ENCODE data around the gene SELENON.

Gene SELENON

DNA sequence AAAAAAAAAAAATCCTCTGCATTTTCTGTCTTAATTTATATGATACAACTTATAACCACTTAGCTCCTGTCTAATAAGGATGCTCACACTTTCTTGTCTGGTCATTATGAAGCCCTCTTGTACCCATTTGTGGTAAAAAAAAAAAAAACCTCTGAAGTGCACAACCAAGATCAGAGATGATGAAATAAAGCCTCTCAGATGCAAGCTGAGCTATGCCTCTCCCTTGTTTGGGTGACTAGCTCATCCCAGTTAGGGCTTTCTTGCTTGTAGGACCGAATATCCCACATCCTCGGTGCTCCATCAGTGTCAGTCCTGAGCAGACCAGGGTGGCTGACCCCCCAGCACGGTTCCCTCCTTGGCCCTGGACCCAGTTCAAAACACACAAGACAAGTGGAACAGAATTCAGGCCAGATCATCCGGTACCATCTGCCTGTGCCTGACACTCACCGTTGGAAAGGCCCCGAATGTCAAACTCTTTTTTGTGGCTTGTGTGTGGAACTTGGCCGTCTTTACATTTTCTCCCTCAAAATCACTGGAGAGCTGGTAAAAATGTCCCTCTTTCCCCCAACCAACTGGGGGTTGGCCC lies 6.3 kb upstream of the SELENON start:
- no peak for DNase-seq (ENCODE audit: low read depth)

DNA sequence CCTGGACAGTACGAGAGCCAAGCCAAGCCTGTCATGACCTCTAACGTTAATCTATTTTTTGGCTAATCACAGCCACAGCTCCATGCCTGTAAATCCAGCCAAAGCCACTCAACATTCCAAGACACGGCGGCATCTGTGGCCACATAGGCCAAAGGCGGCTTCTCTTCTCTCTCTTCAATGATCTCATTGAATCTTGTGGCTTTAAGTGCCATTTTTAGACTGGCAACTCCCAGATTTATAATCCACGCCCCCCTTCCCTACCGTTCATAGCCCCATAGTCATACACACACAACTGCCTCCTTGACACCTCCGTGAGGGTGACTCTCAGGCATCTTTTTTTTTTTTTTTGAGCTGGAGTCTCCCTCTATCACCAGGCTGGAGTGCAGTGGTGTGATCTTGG lies 5.7 kb upstream of the SELENON start:
- no peak for DNase-seq (ENCODE audit: low read depth)

DNA sequence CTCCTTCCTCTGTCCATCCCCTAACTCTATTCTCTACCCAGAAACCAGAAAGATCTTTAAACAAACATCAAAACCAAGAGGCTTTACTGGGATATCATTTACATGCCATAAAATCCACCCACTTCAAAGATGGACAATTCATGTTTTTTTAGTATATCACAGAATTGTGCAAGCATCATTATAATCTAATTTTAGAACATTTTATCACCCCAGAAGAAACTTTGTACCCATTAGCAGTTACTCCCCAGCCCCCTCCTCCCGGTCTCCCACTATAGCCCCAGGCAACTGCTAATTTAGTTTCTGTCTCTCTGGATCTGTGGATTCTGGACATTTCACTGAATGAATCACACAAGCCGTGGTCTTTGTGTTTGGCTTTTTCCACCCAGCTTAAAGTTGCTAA lies 4.8 kb upstream of the SELENON start:
- DNase-seq (ENCODE audit: low read depth): no peak

DNA sequence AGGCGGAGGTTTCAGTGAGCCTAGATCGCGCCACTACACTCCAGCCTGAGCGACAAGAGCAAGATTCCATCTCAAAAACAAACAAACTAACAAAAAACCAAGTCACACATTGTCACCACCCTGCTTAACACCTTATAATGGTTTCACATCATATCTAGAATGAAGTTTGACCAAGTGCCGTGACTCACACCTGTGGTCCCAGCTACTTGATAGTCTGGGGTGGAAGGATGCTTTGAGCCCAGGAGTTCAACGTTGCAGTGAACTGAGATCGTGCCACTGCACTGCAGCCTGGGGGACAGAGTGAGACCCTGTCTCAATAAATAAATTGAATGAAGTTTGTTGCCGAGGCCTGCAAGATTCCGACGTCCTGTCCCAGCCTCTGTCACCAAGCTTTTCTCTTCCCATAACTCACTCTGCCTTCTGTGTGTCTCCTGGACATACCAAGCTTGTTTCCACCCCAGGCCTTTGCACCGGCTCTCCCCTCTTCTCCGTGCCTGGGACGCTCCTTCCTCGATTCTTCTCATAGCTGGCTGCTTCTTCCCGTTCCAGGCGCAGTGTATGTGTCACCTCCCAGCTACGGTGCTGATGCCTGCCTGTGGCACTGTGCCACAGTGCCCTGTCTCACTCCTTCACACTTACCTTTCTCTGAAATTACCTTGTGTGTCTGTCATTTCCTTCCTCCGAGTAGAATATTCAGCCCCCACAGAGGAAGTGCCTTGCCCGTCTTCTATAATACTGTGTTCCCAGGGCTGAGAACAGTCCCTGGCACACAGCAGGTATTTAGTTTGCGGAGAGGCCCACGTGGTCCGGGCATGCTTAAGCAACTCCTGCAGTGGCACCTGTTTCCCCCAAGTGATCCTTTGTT lies 3.8 kb upstream of the SELENON start:
- no peak for DNase-seq (ENCODE audit: low read depth)

DNA sequence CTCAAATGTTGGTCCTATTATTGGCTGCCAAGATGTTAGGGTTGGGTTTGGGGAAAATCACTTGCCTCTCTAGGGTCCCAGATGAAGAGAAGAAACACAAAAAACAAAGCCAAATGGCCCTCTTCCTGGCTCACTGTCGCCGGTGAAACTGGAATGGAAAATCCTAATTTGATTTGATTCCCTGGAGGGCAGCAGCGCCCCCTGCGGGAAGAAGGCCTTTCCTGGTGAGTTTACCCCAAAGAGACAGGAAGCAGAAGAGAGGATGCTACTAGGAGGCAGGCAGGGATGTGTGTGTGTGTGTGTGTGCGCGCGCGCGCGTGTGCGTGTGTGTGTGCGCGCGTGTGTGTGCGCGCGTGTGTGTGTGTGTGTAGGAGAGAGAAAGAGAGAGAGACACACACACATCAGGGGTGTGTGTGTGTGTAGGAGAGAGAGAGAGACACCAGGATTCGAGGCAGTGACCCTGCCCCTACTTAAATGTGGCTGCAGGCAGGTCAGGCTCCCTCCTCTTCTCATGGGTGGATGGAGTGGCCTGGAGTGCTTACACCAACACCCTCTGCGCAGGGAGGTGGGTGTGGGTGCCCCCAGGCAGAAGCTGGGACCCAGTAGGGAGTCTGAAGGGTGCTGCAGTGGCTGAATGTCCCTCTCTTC lies 3.1 kb upstream of the SELENON start:
- no peak for DNase-seq (ENCODE audit: low read depth)

DNA sequence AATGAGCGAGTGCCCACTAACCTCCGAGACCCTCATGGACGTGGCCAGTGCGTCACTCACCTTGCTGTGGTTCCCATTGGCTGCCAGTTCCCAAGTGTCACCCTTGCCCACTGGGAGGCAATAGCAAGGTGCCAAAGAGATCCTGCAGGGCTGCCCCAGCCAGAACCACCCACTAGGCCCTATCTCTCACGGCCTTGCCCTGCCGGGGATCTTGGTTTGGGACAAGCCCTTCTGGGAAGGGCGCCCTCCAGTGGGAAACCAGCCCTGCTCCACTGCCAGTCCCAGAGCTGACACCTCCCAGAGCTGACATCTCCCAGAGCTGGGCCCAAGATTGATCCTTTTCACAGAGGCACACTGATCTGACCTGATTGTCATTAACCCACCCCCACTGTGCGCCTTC lies 2.1 kb upstream of the SELENON start:
- no peak for DNase-seq (ENCODE audit: low read depth)

DNA sequence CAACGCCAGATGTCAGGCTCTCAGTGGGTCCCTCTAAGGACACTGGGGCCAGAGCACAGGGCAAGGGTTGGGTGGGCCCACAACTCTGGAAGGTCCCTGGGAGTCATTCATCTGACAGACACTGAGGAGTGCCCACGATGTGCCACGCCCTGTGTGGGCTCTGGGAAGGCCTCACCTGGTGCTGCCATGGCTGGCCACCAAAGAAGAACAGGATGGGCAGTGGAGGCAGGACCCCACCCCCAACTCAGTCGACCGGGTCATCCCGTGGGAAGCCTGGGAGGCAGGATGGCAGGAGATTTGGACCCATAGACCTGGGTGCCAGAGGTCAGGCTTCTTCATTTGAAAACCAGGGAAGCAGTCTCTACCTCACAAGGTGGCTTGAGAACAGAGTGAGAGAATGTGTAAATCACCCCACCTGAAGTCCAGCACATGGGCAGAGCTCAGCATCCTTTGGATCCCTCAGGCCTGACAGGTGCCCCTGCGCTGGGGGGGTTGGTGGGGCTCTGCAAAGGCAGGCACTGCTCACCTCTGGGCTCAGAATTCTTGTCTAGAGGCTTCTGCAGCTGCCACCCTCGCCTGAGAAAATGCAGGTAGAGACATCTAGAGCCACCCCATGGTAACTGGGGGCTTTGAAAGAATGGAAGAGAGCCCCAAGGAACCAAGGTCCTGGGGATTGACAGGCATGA lies 1.2 kb upstream of the SELENON start:
- no peak for DNase-seq (ENCODE audit: low read depth)

DNA sequence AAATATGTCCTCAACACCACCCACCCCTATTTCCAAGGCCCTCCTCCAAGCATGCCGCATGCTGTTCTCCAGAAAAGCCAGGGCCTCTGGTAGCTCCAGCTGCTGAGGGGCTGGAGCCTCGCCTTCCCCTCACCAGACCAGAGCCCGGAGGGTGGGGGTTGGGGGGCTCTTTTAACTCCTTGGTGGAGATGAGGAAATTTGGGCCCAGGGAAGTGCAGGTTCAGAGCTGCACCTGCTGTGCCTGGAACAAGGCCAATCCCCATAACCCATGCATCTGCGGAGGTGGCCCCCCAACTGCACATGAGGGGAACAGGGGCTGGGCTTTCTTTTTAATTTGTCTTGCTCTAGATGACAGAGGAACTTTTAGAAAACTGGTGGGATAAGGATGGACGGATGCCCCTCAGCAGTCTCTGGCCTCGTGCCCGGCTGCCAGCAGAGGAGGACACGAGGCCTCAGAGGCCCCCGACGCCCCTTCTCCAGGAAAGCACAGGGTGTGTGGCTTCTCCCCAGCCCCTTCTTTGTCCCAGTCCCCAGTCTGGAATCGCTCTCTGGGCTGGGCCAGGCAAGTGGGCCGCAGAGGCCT lies 550 bp upstream of the SELENON start:
- no peak for DNase-seq (ENCODE audit: low read depth)

DNA sequence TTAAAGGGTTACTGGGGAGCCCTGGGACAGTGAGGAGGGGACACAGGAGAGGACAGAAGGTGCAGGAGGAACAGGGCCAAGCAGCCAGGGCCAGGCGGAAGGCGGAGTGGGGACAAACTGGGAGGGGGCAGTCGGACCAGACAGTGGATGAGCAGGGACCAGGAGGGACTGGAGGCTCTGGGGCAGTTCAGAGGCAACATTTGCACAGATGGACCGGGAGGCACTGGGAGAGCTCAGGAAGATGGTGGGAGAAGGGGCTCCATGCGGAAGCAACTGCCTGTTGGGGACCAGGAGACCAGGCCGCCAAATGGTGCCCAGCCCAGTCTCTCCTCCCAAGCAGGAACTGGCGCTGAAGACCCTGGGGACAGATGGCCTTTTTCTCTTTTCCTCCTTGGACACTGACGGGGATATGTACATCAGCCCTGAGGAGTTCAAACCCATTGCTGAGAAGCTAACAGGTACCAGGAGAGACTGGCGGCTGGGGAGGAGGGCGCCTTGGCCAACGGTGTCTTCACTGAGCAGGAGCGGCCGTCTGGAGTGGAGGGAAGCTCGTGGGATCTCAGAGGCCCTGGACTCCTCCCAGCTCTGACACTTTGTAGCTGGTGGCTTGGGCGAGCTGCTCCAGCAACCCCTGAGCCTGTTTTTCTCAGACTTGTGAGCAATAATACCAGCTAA lies 847 bp downstream of the SELENON start:
- DNase-seq (ENCODE audit: low read depth): no peak

DNA sequence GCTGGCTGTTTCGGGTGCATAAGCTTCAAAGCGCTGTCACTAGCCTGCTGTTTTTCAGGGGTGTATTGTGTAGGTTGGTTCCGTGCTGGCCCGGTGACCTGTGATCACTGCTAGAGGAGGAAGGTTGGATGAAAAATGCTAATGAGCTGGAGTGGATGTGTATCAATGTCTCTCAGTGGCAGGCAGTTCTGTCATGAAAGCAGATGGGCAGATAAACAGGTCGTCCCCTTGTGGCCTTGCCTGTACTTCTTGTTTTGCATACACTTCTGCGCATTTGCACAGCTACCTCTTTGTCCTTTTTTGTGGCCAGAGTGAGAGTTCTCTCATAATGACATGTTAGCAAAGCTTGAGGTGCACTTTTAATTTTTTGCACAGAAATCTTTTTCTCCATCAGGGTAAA lies 2.9 kb downstream of the SELENON start:
- no peak for DNase-seq (ENCODE audit: low read depth)

DNA sequence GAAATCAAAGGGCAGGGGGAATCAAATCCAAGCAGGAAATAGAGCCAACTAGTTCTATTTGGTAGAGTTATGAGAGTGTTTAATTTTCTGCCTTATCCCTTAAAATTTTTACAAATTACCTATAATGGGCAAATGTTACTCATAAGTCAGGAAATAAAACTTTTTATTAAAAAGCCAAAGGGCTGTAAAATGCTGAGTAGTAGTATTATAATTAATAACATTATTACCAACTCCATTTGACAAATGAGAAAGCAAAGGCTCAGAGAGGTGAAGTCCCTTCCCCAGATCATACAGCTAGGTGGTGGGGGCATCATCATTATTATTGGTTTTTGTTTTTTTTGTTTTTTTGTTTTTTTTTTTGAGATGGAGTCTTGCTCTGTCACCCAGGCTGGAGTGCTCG lies 3.4 kb downstream of the SELENON start:
- DNase-seq (ENCODE audit: low read depth): no peak

DNA sequence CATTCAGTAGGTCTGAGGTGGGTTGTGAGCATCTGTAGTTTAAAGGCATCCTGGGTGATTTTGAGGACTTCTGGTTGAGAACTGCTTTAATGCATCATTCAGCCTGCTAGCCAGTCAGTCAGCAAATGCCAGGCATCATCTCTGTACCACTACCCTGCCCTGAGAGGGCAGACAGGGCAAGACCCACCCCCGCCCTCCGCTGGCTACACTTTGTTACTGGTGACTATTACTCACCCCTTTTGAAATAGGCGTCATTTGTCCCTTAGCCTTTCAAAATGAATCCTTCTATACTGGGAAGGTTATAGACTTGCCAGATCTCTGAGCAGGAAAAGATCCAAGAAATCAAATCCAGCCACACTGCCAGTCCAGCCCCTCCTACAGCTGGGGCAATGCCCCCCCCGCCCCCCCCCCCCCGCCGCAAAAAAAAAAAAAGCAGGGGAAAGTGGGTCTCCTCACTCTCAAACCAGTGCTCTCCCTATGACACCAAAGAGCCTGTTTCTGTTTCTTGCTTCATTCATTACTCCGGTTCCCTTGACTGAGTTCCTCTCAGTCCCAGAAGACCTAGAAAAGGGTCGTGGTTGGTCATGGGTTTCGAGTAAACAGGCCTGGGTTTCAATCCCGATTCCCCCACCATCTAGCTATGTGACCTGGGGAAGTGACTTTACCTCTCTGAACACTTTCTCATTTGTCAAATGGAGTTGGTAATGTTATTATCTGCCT lies 4.4 kb downstream of the SELENON start:
- DNase-seq (ENCODE audit: low read depth): no peak

DNA sequence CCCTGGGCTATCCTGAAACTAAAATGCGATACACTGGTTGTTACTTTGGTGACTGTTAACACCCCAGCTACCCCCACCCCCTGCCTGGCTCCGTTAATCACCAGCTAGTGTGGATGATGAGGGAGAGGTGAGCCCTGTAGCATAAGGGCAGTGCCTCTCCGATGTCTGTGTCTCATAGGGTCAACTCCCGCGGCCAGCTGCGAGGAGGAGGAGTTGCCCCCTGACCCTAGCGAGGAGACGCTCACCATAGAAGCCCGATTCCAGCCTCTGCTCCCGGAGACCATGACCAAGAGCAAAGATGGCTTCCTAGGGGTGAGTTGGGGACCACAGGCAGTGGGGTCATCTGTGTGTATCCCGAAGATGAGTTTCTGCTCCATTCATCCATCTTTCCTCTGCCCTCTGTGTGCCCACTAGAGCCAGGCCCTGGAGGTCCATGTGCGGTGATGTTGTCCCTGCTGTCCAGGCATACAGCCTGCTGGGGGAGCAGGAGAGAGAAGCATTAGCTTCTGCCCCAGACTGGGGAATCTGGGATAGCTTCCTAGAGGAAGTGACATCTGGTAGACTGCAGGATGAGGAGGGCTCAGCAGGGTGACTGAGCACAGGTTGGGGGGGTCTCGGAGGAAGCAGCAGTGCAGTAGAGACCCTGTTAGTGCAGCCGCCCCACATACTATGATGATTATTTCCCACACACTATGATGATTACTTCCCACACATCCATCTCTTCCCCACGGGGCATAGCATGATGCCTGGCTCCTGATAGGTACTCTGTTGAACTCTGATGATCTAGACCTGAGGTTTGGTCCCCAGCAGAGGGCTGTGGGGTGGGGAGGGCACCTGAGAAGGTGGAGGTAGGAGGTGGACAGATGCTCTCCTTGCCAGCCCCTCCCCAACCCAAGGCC lies 5.2 kb downstream of the SELENON start:
- DNase-seq (ENCODE audit: low read depth): no peak

DNA sequence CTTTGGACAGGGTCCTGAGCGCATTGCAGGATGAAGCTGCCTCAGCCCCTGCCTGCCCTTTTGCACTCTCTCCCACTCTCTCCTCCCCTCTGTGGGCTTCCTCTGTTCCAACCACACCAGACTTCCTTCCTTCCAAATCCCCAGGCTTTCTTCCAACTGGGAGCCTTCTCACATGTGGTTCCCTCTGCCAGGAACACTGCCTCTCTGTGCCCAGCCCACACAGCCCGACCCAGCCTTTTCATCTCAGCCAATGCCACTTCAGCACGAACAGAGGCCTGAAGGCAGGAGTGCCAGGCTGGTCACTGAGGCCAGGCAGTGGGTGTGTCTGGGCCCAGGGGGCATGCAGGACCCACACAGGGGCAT lies 5.9 kb downstream of the SELENON start:
- DNase-seq (ENCODE audit: low read depth): no peak

DNA sequence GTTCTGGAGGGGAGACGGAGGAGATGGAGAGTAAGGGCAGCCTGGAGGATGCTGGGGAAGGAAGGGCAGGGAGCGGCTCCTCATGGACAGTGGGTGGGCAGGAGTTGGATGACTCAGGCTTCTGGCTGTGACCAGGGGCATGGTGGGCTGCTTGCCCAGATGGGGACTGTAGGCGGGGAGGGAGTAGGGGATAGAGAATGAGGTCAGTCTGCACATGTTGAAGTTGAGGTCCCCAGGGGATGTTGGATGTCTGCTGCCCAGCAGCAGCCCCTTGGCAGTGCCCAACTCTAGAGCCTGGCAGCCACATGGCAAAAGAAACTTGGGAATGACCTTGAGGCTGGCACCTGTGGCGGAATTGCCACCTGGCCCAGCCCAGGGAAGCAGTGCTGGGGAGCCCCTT lies 6.4 kb downstream of the SELENON start:
- no peak for DNase-seq (ENCODE audit: low read depth)

DNA sequence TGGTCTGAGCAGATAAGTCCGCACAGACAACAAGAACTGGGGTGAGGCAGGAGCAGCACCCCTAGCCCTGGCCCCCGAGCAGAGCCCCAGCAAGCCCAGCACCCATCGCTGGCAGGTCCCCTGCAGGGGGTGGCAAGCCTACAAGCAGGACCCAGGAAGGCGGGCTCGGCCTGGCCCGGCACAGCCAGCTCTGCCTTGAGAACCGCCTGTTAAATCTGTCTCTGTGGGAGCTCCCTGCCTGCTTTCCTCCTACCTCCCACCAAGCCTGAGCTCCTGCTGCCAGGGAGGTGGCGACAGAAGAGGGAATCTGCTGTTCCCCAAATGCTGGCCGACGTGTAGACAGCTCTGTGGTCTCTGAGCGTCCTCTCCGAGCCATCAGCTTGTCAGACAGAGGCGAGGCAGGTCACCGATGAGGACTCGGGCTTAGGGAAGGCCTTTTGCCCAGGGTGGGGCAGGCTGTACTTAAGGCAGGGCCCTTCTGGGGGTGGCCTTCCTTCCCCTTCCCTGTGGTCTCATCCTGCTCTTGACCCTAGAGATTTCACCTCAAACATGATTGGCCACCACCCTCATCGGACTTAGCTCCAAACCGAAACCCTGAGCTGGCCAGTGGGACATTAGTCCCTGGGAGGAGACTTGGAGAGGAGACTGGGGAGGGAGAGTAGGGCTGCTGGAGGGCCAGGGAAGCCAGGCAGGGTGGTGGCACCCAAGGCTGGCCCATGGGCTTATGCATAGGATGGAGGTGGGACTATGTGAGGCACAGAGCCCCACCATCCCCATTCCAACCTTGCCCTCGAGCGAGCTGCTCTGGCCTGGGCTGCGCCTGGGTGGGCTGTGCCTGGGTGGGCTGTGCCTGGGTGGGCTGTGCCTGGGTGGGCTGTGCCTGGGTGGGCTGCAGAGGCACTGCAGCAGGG lies 7.7 kb downstream of the SELENON start:
- no peak for DNase-seq (ENCODE audit: low read depth)

DNA sequence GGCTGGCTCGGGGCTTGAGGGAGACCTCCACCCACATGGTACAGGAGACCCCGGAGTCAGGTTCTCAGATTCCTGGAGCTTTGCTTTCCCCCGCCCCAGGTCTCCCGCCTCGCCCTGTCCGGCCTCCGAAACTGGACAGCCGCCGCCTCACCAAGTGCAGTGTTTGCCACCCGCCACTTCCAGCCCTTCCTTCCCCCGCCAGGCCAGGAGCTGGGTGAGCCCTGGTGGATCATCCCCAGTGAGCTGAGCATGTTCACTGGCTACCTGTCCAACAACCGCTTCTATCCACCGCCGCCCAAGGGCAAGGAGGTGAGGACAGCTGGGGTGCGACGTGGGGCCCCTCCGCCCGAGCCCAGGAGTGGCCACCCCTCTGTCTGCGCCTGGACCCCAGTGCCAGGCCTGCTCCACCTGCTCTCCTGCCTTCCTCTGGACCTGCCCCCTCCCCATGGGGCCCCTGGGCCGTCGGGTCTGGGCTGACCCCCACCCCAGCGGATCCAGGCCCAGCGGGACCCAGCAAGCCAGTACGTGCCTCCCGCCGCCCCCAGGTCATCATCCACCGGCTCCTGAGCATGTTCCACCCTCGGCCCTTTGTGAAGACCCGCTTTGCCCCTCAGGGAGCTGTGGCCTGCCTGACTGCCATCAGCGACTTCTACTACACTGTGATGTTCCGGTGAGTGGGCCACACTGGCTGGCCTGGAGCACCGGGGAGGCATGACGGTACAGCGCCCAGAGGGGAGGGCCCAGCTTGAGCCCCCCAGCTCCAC lies 8.7 kb downstream of the SELENON start:
- no peak for DNase-seq (ENCODE audit: low read depth)

DNA sequence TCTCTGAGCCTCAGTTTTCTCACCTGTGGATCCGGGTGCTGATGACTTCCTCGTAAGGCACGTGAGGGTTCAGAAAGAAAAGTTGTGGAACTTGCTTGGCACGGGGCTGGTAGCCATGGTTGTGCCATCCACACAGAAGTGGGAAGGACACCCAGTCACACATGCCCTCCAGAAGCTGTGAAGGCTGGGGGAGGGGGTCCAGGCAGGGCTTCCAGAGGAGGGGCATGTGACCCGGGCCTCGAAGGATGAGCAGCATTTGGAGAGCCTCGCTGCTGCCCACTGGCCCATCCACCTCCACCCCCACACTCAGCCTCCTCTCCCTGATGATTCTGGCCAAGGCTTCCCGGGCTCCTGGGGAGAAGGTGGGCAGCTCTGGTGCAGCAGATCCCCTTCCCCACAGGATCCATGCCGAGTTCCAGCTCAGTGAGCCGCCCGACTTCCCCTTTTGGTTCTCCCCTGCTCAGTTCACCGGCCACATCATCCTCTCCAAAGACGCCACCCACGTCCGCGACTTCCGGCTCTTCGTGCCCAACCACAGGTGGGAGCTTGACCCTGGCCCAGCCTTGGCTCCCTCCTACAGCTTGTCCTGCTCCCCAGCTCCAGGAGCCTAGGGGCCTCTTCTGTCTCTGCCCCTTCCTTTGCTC lies 9.4 kb downstream of the SELENON start:
- no peak for DNase-seq (ENCODE audit: low read depth)

All from GM04503 (cell line).